Hematopoietic multipotent progenitor cell treated with erythropoietin and hydrocortisone succinate and interleukin-3 and kit ligand, for 6 days (in vitro differentiated cells): ENCODE data around the gene PPP2R5C.

Source experiments
- DNase-seq: peaks from one replicate; pipeline ENCODE4 v3.0.0-alpha.2; 2015

The PPP2R5C gene

DNA sequence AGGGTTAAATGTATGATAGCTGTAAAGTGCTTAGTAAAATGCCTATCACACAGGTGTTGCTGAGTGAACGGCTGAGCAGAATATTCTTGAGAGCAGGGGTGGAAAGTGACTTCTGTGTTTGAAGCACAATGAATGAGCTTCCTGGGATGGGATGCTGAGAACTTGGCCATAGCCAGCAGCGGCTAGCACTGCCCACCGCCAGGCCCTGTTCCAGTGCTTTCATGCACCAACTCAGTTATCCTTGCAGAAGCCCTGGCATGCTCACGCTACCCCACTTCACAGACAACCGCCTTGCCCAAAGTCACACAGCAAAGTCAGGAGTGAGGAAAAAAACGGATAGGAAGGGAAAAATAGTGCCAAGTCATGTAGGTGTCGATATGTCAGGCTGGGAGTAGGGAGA lies 213.7 kb downstream of the PPP2R5C start:
- DNase-seq: no peak
